SK-N-SH (cell line): ENCODE data around the gene TLR3. TPM values are rescaled to one million over a fixed set of nuclear protein-coding genes. Genes with fewer than 3 reads are reported as not detected.

Experiments used
- CTCF ChIA-PET: fragments of 300-600, 350-600 bp; formaldehyde crosslinking; extraction: SDS; loops from one replicate; lab custom pipeline; 2021; lab: Yijun Ruan, JAX
- POLR2A ChIA-PET: fragments of 350-600 bp; sonication (Branson Sonifier 250); formaldehyde crosslinking; extraction: SDS; loops from one replicate; lab custom pipeline; 2020; ENCODE audit warnings: antibody characterized with exemption, inconsistent platforms; lab: Yijun Ruan, JAX
- DNase-seq: peaks from one replicate; pipeline ENCODE4 v3.0.0; 2012
- H2AFZ ChIP-seq: fragments of 200-600 bp; sonication (generic); 2 replicates; pipeline ENCODE4 v1.8.1; 2016; ENCODE audit warnings: antibody characterized with exemption, mild to moderate bottlenecking, low read depth
- H3F3A ChIP-seq: fragments of 200-600 bp; sonication (generic); replicated peaks from 2 replicates; pipeline ENCODE3; 2016; ENCODE audit warnings: antibody characterized with exemption, mild to moderate bottlenecking; ENCODE audit not compliant: insufficient read depth
- H3K27ac ChIP-seq, 2 experiments: fragments of 200-500 bp in 1 of 2; fragments of 200-600 bp in 1 of 2; sonication (Bioruptor generic) in 1 of 2; sonication (generic), shearing (Covaris generic) in 1 of 2; 2 replicates each; pipeline versions ENCODE4 v1.5.1 to v1.6.1; 2014 to 2016; ENCODE audit warnings: low read depth in 2 of 2, inconsistent platforms in 1 of 2, low read length in 1 of 2, mild to moderate bottlenecking in 1 of 2, mixed read lengths in 1 of 2
- H3K27me3 ChIP-seq: fragments of 200-600 bp; sonication (generic), shearing (Covaris generic); 2 replicates; pipeline ENCODE4 v1.6.1; 2016; ENCODE audit warnings: mixed run types; ENCODE audit not compliant: insufficient read depth
- H3K36me3 ChIP-seq, 2 experiments: fragments of 200-500 bp in 1 of 2; fragments of 200-600 bp in 1 of 2; sonication (Bioruptor generic) in 1 of 2; sonication (generic) in 1 of 2; replicated peaks in 1 of 2; 2 replicates each; pipeline versions ENCODE3 to v1.5.1; 2014 to 2016; ENCODE audit warnings: low read length in 1 of 2, mild to moderate bottlenecking in 1 of 2; ENCODE audit not compliant: insufficient read depth in 2 of 2, control insufficient read depth in 1 of 2
- H3K4me1 ChIP-seq, 2 experiments: fragments of 200-500 bp in 1 of 2; fragments of 200-600 bp in 1 of 2; sonication (Bioruptor generic) in 1 of 2; sonication (generic), shearing (Covaris generic) in 1 of 2; 2 replicates each; pipeline versions ENCODE4 v1.5.1 to v1.6.1; 2014 to 2016; ENCODE audit warnings: low read depth in 1 of 2, low read length in 1 of 2, mixed run types in 1 of 2; ENCODE audit not compliant: insufficient read depth in 2 of 2, control insufficient read depth in 1 of 2
- H3K4me2 ChIP-seq: fragments of 200-600 bp; sonication (generic), shearing (Covaris generic); 2 replicates; pipeline ENCODE4 v1.6.1; 2017; ENCODE audit warnings: mixed run types
- H3K4me3 ChIP-seq, 2 experiments: fragments of 200-500 bp in 1 of 2; fragments of 200-600 bp in 1 of 2; sonication (Bioruptor generic) in 1 of 2; sonication (generic), shearing (Covaris generic) in 1 of 2; 2 replicates each; pipeline versions ENCODE4 v1.5.1 to v1.8.1; 2014 to 2016; ENCODE audit warnings: low read depth in 2 of 2, inconsistent platforms in 1 of 2, low read length in 1 of 2, mild to moderate bottlenecking in 1 of 2, mixed read lengths in 1 of 2, moderate library complexity in 1 of 2
- H3K79me2 ChIP-seq: fragments of 200-600 bp; sonication (generic); 2 replicates; pipeline ENCODE4 v1.8.1; 2017; ENCODE audit warnings: mild to moderate bottlenecking; ENCODE audit not compliant: insufficient read depth
- H3K9ac ChIP-seq: fragments of 200-600 bp; sonication (generic); 2 replicates; pipeline ENCODE4 v1.6.1; 2017; ENCODE audit warnings: mixed run types
- H3K9me2 ChIP-seq: fragments of 200-600 bp; sonication (generic); 2 replicates; pipeline ENCODE4 v1.6.1; 2017; ENCODE audit warnings: mixed run types
- H3K9me3 ChIP-seq: fragments of 200-600 bp; sonication (generic); 2 replicates; pipeline ENCODE4 v1.6.1; 2017; ENCODE audit warnings: mixed run types, mild to moderate bottlenecking, moderate library complexity
- H4K20me1 ChIP-seq: fragments of 200-600 bp; sonication (generic); 2 replicates; pipeline ENCODE4 v1.6.1; 2017; ENCODE audit warnings: mild to moderate bottlenecking, mixed run types; ENCODE audit not compliant: insufficient read depth
- ELF1 ChIP-seq: IDR thresholded peaks from 2 replicates; pipeline ENCODE4 v1.4.0; 2012
- JUND ChIP-seq: IDR thresholded peaks from 2 replicates; pipeline ENCODE4 v1.4.0; 2012
- MEF2A ChIP-seq: IDR thresholded peaks from 2 replicates; pipeline ENCODE4 v1.4.0; 2012; ENCODE audit warnings: low read depth, borderline replicate concordance
- NFIC ChIP-seq: IDR thresholded peaks from 2 replicates; pipeline ENCODE4 v1.4.0; 2012; ENCODE audit warnings: borderline replicate concordance
- REST ChIP-seq: IDR thresholded peaks from 2 replicates; pipeline ENCODE4 v1.6.1; 2012; ENCODE audit warnings: mild to moderate bottlenecking, low read depth, low read length, moderate library complexity
- RXRA ChIP-seq: IDR thresholded peaks from 2 replicates; pipeline ENCODE4 v1.4.0; 2012; ENCODE audit warnings: low read depth, mild to moderate bottlenecking, borderline replicate concordance
- USF2 ChIP-seq: fragments of 150-350 bp; IDR thresholded peaks from 2 replicates; pipeline ENCODE4 v1.6.1; 2017; ENCODE audit warnings: antibody characterized with exemption, low read length, low read depth, borderline replicate concordance
- WGBS: methylation state at CpG from one replicate; pipeline ENCODE4 v1.1.6; 2017; ENCODE audit warnings: low lambda C conversion rate; 5-methylcytosine and 5-hydroxymethylcytosine counted together
- polyA plus RNA-seq, 3 experiments: library from polyadenylated mRNA; depleted of rRNA; stranded (reverse); fragments of >200 nt; gene quantifications; 2 replicates each; pipeline ENCODE4 v1.2.3, GENCODE V29; 2012
- TF ChIP-seq, protein P1 (sequence below): IDR thresholded peaks from 2 replicates; pipeline ENCODE4 v1.4.0; 2012; ENCODE audit warnings: low read depth, borderline replicate concordance
- TF ChIP-seq, protein P2 (sequence below): fragments of 150-350 bp; IDR thresholded peaks from 2 replicates; pipeline ENCODE4 v1.6.1; 2016; ENCODE audit warnings: mild to moderate bottlenecking, low read depth, low read length

Gene TLR3
- polyA plus RNA-seq, 1 of the 3 experiments (the other 2 are of a cell fraction) = 0.51 TPM

GRCh38 chr4:186019269-186019668 lies 49.7 kb upstream of the TLR3 start (continued):
- TF ChIP-seq NFIC = no peak
- TF ChIP-seq ELF1 = no peak
- no peak for TF ChIP-seq RXRA

GRCh38 chr4:186020106-186020792 lies 48.7 kb upstream of the TLR3 start:
- no peak for TF ChIP-seq MEF2A
- TF ChIP-seq, protein P1, sequence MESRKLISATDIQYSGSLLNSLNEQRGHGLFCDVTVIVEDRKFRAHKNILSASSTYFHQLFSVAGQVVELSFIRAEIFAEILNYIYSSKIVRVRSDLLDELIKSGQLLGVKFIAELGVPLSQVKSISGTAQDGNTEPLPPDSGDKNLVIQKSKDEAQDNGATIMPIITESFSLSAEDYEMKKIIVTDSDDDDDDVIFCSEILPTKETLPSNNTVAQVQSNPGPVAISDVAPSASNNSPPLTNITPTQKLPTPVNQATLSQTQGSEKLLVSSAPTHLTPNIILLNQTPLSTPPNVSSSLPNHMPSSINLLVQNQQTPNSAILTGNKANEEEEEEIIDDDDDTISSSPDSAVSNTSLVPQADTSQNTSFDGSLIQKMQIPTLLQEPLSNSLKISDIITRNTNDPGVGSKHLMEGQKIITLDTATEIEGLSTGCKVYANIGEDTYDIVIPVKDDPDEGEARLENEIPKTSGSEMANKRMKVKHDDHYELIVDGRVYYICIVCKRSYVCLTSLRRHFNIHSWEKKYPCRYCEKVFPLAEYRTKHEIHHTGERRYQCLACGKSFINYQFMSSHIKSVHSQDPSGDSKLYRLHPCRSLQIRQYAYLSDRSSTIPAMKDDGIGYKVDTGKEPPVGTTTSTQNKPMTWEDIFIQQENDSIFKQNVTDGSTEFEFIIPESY = no peak
- TF ChIP-seq, protein P2, sequence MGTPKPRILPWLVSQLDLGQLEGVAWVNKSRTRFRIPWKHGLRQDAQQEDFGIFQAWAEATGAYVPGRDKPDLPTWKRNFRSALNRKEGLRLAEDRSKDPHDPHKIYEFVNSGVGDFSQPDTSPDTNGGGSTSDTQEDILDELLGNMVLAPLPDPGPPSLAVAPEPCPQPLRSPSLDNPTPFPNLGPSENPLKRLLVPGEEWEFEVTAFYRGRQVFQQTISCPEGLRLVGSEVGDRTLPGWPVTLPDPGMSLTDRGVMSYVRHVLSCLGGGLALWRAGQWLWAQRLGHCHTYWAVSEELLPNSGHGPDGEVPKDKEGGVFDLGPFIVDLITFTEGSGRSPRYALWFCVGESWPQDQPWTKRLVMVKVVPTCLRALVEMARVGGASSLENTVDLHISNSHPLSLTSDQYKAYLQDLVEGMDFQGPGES = no peak
- TF ChIP-seq JUND = no peak
- no peak for TF ChIP-seq REST
- no peak for TF ChIP-seq USF2
- TF ChIP-seq, all 33 proteins: peak for 0
- H3K9me2 ChIP-seq = no peaks in the 10 kb centered on the region
- H3K27me3 ChIP-seq = no peaks in the 10 kb centered on the region
- CTCF ChIA-PET = interaction anchor here (0.7 to 9.8 kb wide), 10 partner anchors 18 to 1590 kb away, joined by 3 to 128 read pairs (median 4); partner anchors contain the start of gene CYP4V2
- H2AFZ ChIP-seq = no peak overlapping the region
- no peaks in the 10 kb centered on the region for H3K36me3 ChIP-seq
- H3K4me2 ChIP-seq = no peak overlapping the region
- H3F3A ChIP-seq = no peaks in the 10 kb centered on the region
- peak overlapping the region in 1 of 2 experiments; percentile 80; a peak in 1 of 4 replicates for H3K27ac ChIP-seq
- WGBS = 72% methylated on average over 17 of the region's 17 CpGs
- H3K4me3 ChIP-seq = no peak overlapping the region
- H3K79me2 ChIP-seq = no peaks in the 10 kb centered on the region
- H3K4me1 ChIP-seq = peaks cover 0 to 17% of the 10 kb centered on the region in 2 experiments; a peak in 2 of 4 replicates
- no peak overlapping the region for H3K9ac ChIP-seq
- no peaks in the 10 kb centered on the region for H3K9me3 ChIP-seq
- no peaks in the 10 kb centered on the region for H4K20me1 ChIP-seq
- DNase-seq = no peak
- POLR2A ChIA-PET = interaction anchor here (1.9 kb wide), 1 partner anchor 380 kb away, joined by 7 read pairs; no protein-coding TSS in a partner anchor
